CD4-positive, CD25-positive, alpha-beta regulatory T cell (primary cell): Measurements from ENCODE around the gene TOR1AIP2. TPM values are rescaled to one million over a fixed set of nuclear protein-coding genes. Genes with fewer than 3 reads are reported as not detected.

Experiments used
- ATAC-seq, 2 donors: fragments of 150-1000 bp; cut with Tn5 transposase; one replicate each; pipeline ENCODE4 v1.10.0; 2021; ENCODE audit warnings: low read depth in 2 of 2, moderate number of reproducible peaks in 2 of 2, moderate library complexity in 1 of 2
- DNase-seq, 3 donors: peaks; one replicate each; pipeline versions ENCODE4 v3.0.0 to v3.0.0-alpha.2; 2012 to 2022; ENCODE audit warnings: mixed read lengths in 1 of 3
- H3K27ac ChIP-seq: one replicate; pipeline ENCODE4 v1.7.0; 2013; ENCODE audit warnings: mild to moderate bottlenecking, low read length; ENCODE audit not compliant: insufficient read depth, poor library complexity, severe bottlenecking
- H3K27me3 ChIP-seq: one replicate; pipeline ENCODE4 v1.7.0; 2013; ENCODE audit warnings: low read length; ENCODE audit not compliant: control insufficient read depth, insufficient read depth
- H3K36me3 ChIP-seq: one replicate; pipeline ENCODE4 v1.7.0; 2013; ENCODE audit warnings: mild to moderate bottlenecking, low read length, moderate library complexity; ENCODE audit not compliant: control insufficient read depth, insufficient read depth
- H3K4me1 ChIP-seq: 2 replicates; pipeline ENCODE4 v1.7.0; 2013; ENCODE audit warnings: mild to moderate bottlenecking, low read length; ENCODE audit not compliant: insufficient read depth, control insufficient read depth, poor library complexity, severe bottlenecking
- H3K4me3 ChIP-seq: one replicate; pipeline ENCODE4 v1.7.0; 2013; ENCODE audit warnings: low read depth, mild to moderate bottlenecking, low read length, moderate library complexity
- H3K9me3 ChIP-seq, 2 experiments: 1 replicate in 1 of 2; 2 replicates in 1 of 2; pipeline ENCODE4 v1.7.0; 2013; ENCODE audit warnings: low read length in 2 of 2, mild to moderate bottlenecking in 1 of 2, moderate library complexity in 1 of 2; ENCODE audit not compliant: control insufficient read depth in 2 of 2
- H3K27ac Mint-ChIP-seq, 3 donors: one replicate each; pipeline ENCODE4 v1.8.0; 2020 to 2022; ENCODE audit warnings: mild to moderate bottlenecking in 3 of 3, mixed read lengths in 3 of 3, moderate library complexity in 2 of 3
- H3K27me3 Mint-ChIP-seq: one replicate; pipeline ENCODE4 v1.8.0; 2022; ENCODE audit warnings: mild to moderate bottlenecking, mixed read lengths
- H3K36me3 Mint-ChIP-seq: one replicate; pipeline ENCODE4 v1.8.0; 2020; ENCODE audit warnings: mixed read lengths
- H3K4me1 Mint-ChIP-seq, 4 donors: one replicate each; pipeline ENCODE4 v1.8.0; 2020 to 2022; ENCODE audit warnings: mixed read lengths in 4 of 4, mild to moderate bottlenecking in 1 of 4
- H3K4me3 Mint-ChIP-seq, 4 donors: one replicate each; pipeline ENCODE4 v1.8.0; 2020 to 2022; ENCODE audit warnings: mild to moderate bottlenecking in 4 of 4, mixed read lengths in 4 of 4, moderate library complexity in 3 of 4
- H3K9me3 Mint-ChIP-seq, 7 donors: one replicate each; pipeline ENCODE4 v1.8.0; 2020 to 2022; ENCODE audit warnings: mixed read lengths in 7 of 7, mild to moderate bottlenecking in 3 of 7, moderate library complexity in 2 of 7
- polyA plus RNA-seq, 4 donors: library from polyadenylated mRNA; unstranded; fragments of 300-500 nt; fragmentation: Illumina TruSeq; gene quantifications; one replicate each; pipeline ENCODE4 v1.2.3, GENCODE V29; 2021
- total RNA-seq: library from RNA; stranded (reverse); gene quantifications from one replicate; pipeline ENCODE4 v1.2.3, GENCODE V29; 2022

Gene TOR1AIP2
- total and polyA plus RNA-seq, 5 donors from 2014 or later, result 8.1 to 81.0 (median 13.6) TPM

GRCh38 chr1:179803918-179804317 is 73.7 kb downstream of the TOR1AIP2 start:
- Histone ChIP-seq H3K27me3 (no peaks in the 10 kb centered on the region), H3K9me3 (no peaks in the 10 kb centered on the region), H3K4me1 (no peaks in the 10 kb centered on the region), H3K27ac (no peak overlapping the region), H3K4me3 (no peak overlapping the region), H3K36me3 (no peaks in the 10 kb centered on the region)
- no peaks in the 10 kb centered on the region for H3K4me1 Mint-ChIP-seq
- DNase-seq, result no peak
- H3K27me3 Mint-ChIP-seq, result peaks cover 9% of the 10 kb centered on the region
- no peaks in the 10 kb centered on the region for H3K9me3 Mint-ChIP-seq
- no peak overlapping the region for H3K27ac Mint-ChIP-seq
- no peak for ATAC-seq
- H3K4me3 Mint-ChIP-seq, result no peak overlapping the region
- H3K36me3 Mint-ChIP-seq, result no peaks in the 10 kb centered on the region

GRCh38 chr1:179803104-179803503 is 74.5 kb downstream of the TOR1AIP2 start:
- H3K27me3 Mint-ChIP-seq, result peaks cover 9% of the 10 kb centered on the region
- no peaks in the 10 kb centered on the region for H3K9me3 Mint-ChIP-seq
- ATAC-seq (no peak), DNase-seq (no peak)
- H3K36me3 ChIP-seq, result no peaks in the 10 kb centered on the region
- H3K27ac ChIP-seq, result no peak overlapping the region
- no peak overlapping the region for H3K4me3 ChIP-seq
- H3K27me3 ChIP-seq, result no peaks in the 10 kb centered on the region
- no peaks in the 10 kb centered on the region for H3K36me3 Mint-ChIP-seq
- no peak overlapping the region for H3K4me3 Mint-ChIP-seq
- no peak overlapping the region for H3K27ac Mint-ChIP-seq
- H3K4me1 Mint-ChIP-seq, result no peaks in the 10 kb centered on the region
- H3K9me3 ChIP-seq, result no peaks in the 10 kb centered on the region
- no peaks in the 10 kb centered on the region for H3K4me1 ChIP-seq

GRCh38 chr1:179800481-179800880 is 77.1 kb downstream of the TOR1AIP2 start:
- ATAC-seq (no peak), DNase-seq (no peak)
- no peaks in the 10 kb centered on the region for H3K9me3 Mint-ChIP-seq

GRCh38 chr1:179798864-179799516 is 78.6 kb downstream of the TOR1AIP2 start:
- H3K9me3 ChIP-seq, result no peaks in the 10 kb centered on the region
- no peak overlapping the region for H3K27ac Mint-ChIP-seq

More at GRCh38 chr1:179800481-179800880, 77.1 kb downstream of the TOR1AIP2 start:
- Histone ChIP-seq H3K36me3 (no peaks in the 10 kb centered on the region), H3K9me3 (no peaks in the 10 kb centered on the region), H3K27ac (no peak overlapping the region), H3K4me1 (no peaks in the 10 kb centered on the region), H3K27me3 (no peaks in the 10 kb centered on the region), H3K4me3 (no peak overlapping the region)
- no peaks in the 10 kb centered on the region for H3K36me3 Mint-ChIP-seq
- H3K27me3 Mint-ChIP-seq, result peaks cover 4% of the 10 kb centered on the region
- H3K4me1 Mint-ChIP-seq, result no peaks in the 10 kb centered on the region
- H3K4me3 Mint-ChIP-seq, result no peak overlapping the region
- no peak overlapping the region for H3K27ac Mint-ChIP-seq

GRCh38 chr1:179798213-179798863 is 79.3 kb downstream of the TOR1AIP2 start:
- no peaks in the 10 kb centered on the region for H3K36me3 ChIP-seq
- Mint-ChIP-seq H3K27ac (no peak overlapping the region), H3K9me3 (peaks cover 0 to 1% (median 0%) of the 10 kb centered on the region in 7 donors), H3K36me3 (no peaks in the 10 kb centered on the region), H3K4me3 (no peak overlapping the region), H3K4me1 (no peaks in the 10 kb centered on the region), H3K27me3 (peaks cover 4% of the 10 kb centered on the region)
- no peaks in the 10 kb centered on the region for H3K4me1 ChIP-seq
- DNase-seq (no peak), ATAC-seq (no peak)
- H3K27me3 ChIP-seq, result no peaks in the 10 kb centered on the region
- no peak overlapping the region for H3K27ac ChIP-seq
- no peak overlapping the region for H3K4me3 ChIP-seq
- no peaks in the 10 kb centered on the region for H3K9me3 ChIP-seq

More at GRCh38 chr1:179798864-179799516, 78.6 kb downstream of the TOR1AIP2 start:
- no peak overlapping the region for H3K4me3 Mint-ChIP-seq
- Histone ChIP-seq H3K36me3 (no peaks in the 10 kb centered on the region), H3K4me1 (no peaks in the 10 kb centered on the region), H3K4me3 (no peak overlapping the region), H3K27ac (no peak overlapping the region), H3K27me3 (no peaks in the 10 kb centered on the region)
- DNase-seq, result no peak
- H3K36me3 Mint-ChIP-seq, result no peaks in the 10 kb centered on the region
- ATAC-seq, result no peak
- peaks cover 4% of the 10 kb centered on the region for H3K27me3 Mint-ChIP-seq
- H3K9me3 Mint-ChIP-seq, result peaks cover 0 to 1% (median 0%) of the 10 kb centered on the region in 7 donors
- H3K4me1 Mint-ChIP-seq, result no peaks in the 10 kb centered on the region

- H3K27me3 Mint-ChIP-seq, result peaks cover 2% of the 10 kb centered on the region
- ATAC-seq (no peak), DNase-seq (no peak)
- Histone ChIP-seq H3K27me3 (no peaks in the 10 kb centered on the region), H3K9me3 (no peaks in the 10 kb centered on the region), H3K27ac (no peak overlapping the region), H3K4me3 (no peak overlapping the region), H3K4me1 (no peaks in the 10 kb centered on the region), H3K36me3 (no peaks in the 10 kb centered on the region)
- H3K4me1 Mint-ChIP-seq, result no peaks in the 10 kb centered on the region
- no peak overlapping the region for H3K27ac Mint-ChIP-seq
- H3K9me3 Mint-ChIP-seq, result peaks cover 0 to 1% (median 0%) of the 10 kb centered on the region in 7 donors
- H3K4me3 Mint-ChIP-seq, result no peak overlapping the region
- no peaks in the 10 kb centered on the region for H3K36me3 Mint-ChIP-seq
Observed at GRCh38 chr1:179794669-179795068, 82.9 kb downstream of the TOR1AIP2 start.

- Mint-ChIP-seq H3K9me3 (peaks cover 0 to 1% (median 0%) of the 10 kb centered on the region in 7 donors), H3K27ac (no peak overlapping the region), H3K36me3 (no peaks in the 10 kb centered on the region), H3K4me1 (no peaks in the 10 kb centered on the region), H3K27me3 (peaks cover 5% of the 10 kb centered on the region), H3K4me3 (no peak overlapping the region)
- H3K27me3 ChIP-seq, result no peaks in the 10 kb centered on the region
- DNase-seq (no peak), ATAC-seq (no peak)
- no peak overlapping the region for H3K27ac ChIP-seq
- no peaks in the 10 kb centered on the region for H3K9me3 ChIP-seq
- no peak overlapping the region for H3K4me3 ChIP-seq
- H3K4me1 ChIP-seq, result no peaks in the 10 kb centered on the region
- no peaks in the 10 kb centered on the region for H3K36me3 ChIP-seq
Observed at GRCh38 chr1:179794146-179794545, 83.5 kb downstream of the TOR1AIP2 start.

- no peaks in the 10 kb centered on the region for H3K36me3 ChIP-seq
- Mint-ChIP-seq H3K4me1 (no peaks in the 10 kb centered on the region), H3K36me3 (no peaks in the 10 kb centered on the region), H3K4me3 (no peak overlapping the region), H3K27me3 (peaks cover 5% of the 10 kb centered on the region), H3K27ac (no peak overlapping the region), H3K9me3 (peaks cover 0 to 1% (median 0%) of the 10 kb centered on the region in 7 donors)
- no peak overlapping the region for H3K4me3 ChIP-seq
- no peak for DNase-seq
- H3K9me3 ChIP-seq, result no peaks in the 10 kb centered on the region
- no peaks in the 10 kb centered on the region for H3K27me3 ChIP-seq
- no peak overlapping the region for H3K27ac ChIP-seq
- no peaks in the 10 kb centered on the region for H3K4me1 ChIP-seq
- no peak for ATAC-seq
Observed at GRCh38 chr1:179793281-179793680, 84.3 kb downstream of the TOR1AIP2 start.
